ENCODE data around the gene PREP. TPM values are rescaled to one million over a fixed set of nuclear protein-coding genes. Genes with fewer than 3 reads are reported as not detected.

PREP gene
- 13.4 and 18.3 TPM in 2 replicates for total RNA-seq

DNA sequence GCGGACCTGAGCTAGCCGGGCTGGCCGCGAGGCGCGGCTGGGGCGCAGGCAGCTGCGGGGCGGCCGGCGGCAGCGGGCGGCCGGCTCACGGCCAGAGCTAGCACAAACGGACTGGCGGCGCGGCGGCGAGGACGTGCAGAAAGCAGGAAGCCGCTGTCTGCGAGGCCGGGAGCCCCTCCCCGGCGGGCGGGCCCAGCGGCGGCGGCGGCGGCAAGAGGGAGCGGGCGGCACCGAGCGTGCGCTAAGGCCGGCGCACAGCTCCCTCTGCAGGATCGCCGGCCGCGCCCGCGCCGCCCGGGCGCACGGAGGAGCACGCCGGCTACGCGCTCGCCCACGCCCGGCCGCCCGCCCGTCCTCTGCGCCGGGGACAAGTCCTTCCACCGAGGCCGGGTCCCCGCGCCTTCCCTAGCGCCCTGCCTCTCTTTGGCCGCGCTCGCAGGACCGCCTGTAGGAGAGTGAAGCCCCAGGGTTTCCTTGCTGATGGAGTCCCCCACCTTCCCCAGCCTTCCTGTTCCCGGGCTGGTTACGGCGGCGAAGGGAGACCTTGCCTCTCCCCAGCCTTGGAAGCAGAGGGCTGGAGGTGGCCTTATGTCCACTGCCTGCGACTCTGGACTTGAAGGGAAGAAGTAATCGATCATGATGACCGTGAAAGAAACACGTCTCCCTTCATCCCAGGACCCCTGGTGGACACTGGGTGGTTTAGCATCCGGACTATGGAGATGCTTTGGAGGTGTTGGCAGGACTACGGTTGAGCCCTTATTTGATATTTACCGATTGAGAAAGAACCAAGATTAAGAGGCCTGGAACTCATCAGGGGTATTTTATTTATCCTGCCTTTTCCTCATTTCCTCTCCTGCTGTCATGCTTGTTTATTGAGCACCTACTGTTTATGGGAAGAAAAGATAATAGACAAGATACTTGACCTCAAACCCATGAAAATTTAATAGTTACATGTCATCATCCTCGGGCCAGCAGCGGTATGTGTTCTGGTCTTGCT lies at the start of gene PREP:
PREP (minus strand) TSS at position 144 of the 997 bp plus-strand sequence. CDS start 191 bp downstream, outside the sequence.

Other genes with a start within 250 kb of the PREP start
- 8.2 and 14.3 TPM in 2 replicates for gene POPDC3, start 223.1 kb downstream of the PREP start, total RNA-seq

All from smooth muscle cell of bladder (primary cell).